H9 (cell line): Measurements from ENCODE around the gene UVRAG. TPM values are rescaled to one million over a fixed set of nuclear protein-coding genes. Genes with fewer than 3 reads are reported as not detected.

Source experiments
- DNase-seq: peaks from one replicate; pipeline ENCODE4 v3.0.0-alpha.2; 2017
- H2AFZ ChIP-seq: one replicate; pipeline ENCODE4 v1.6.1; 2013; ENCODE audit warnings: mild to moderate bottlenecking, low read length, control low read depth, moderate library complexity
- H2AK5ac ChIP-seq: 2 replicates; pipeline ENCODE4 v1.6.1; 2013; ENCODE audit warnings: low read length, control low read depth, mixed read lengths; ENCODE audit not compliant: insufficient read length
- H2BK120ac ChIP-seq: one replicate; pipeline ENCODE4 v1.6.1; 2013; ENCODE audit warnings: low read depth, mild to moderate bottlenecking, low read length, control low read depth, inconsistent platforms; ENCODE audit not compliant: poor library complexity, severe bottlenecking
- H2BK12ac ChIP-seq: 2 replicates; pipeline ENCODE4 v1.6.1; 2013; ENCODE audit warnings: low read length, control low read depth, mixed read lengths, low read depth; ENCODE audit not compliant: insufficient read length
- H2BK15ac ChIP-seq: 2 replicates; pipeline ENCODE4 v1.6.1; 2013; ENCODE audit warnings: low read depth, low read length, control low read depth
- H2BK20ac ChIP-seq: one replicate; pipeline ENCODE4 v1.6.1; 2013; ENCODE audit warnings: low read depth, mild to moderate bottlenecking, low read length, control low read depth, inconsistent platforms; ENCODE audit not compliant: poor library complexity, severe bottlenecking
- H2BK5ac ChIP-seq: 2 replicates; pipeline ENCODE4 v1.6.1; 2013; ENCODE audit warnings: low read length, control low read depth, mixed read lengths; ENCODE audit not compliant: insufficient read length
- H3K14ac ChIP-seq: 2 replicates; pipeline ENCODE4 v1.6.1; 2013; ENCODE audit warnings: low read length, control low read depth; ENCODE audit not compliant: insufficient read depth
- H3K18ac ChIP-seq: 2 replicates; pipeline ENCODE4 v1.6.1; 2013; ENCODE audit warnings: low read depth, mild to moderate bottlenecking, mixed read lengths, low read length, control low read depth; ENCODE audit not compliant: insufficient read length
- H3K23ac ChIP-seq: 2 replicates; pipeline ENCODE4 v1.6.1; 2013; ENCODE audit warnings: low read length, control low read depth, mixed read lengths, low read depth; ENCODE audit not compliant: insufficient read length
- H3K23me2 ChIP-seq: 2 replicates; pipeline ENCODE4 v1.6.1; 2013; ENCODE audit warnings: low read depth, mild to moderate bottlenecking, mixed read lengths, low read length, control low read depth; ENCODE audit not compliant: insufficient read length, poor library complexity, severe bottlenecking
- H3K27ac ChIP-seq: 2 replicates; pipeline ENCODE4 v1.5.1; 2013; ENCODE audit warnings: low read length, control low read depth, mixed read lengths, low read depth; ENCODE audit not compliant: insufficient read length
- H3K27me3 ChIP-seq: 2 replicates; pipeline ENCODE4 v1.6.1; 2013; ENCODE audit warnings: low read length, control low read depth, inconsistent platforms; ENCODE audit not compliant: insufficient read depth
- H3K4ac ChIP-seq: 2 replicates; pipeline ENCODE4 v1.6.1; 2013; ENCODE audit warnings: low read depth, mild to moderate bottlenecking, control low read depth, inconsistent platforms, low read length, moderate library complexity
- H3K4me1 ChIP-seq: 2 replicates; pipeline ENCODE4 v1.6.1; 2013; ENCODE audit warnings: low read length, control low read depth, inconsistent platforms; ENCODE audit not compliant: insufficient read depth
- H3K4me2 ChIP-seq: 2 replicates; pipeline ENCODE4 v1.6.1; 2013; ENCODE audit warnings: low read length, control low read depth, mixed read lengths; ENCODE audit not compliant: insufficient read length, insufficient read depth
- H3K56ac ChIP-seq: 2 replicates; pipeline ENCODE4 v1.6.1; 2013; ENCODE audit warnings: low read depth, mild to moderate bottlenecking, mixed read lengths, low read length, control low read depth; ENCODE audit not compliant: insufficient read length
- H3K79me1 ChIP-seq: 2 replicates; pipeline ENCODE4 v1.6.1; 2013; ENCODE audit warnings: low read depth, mild to moderate bottlenecking, moderate library complexity, low read length, control low read depth, inconsistent platforms; ENCODE audit not compliant: insufficient read depth, poor library complexity, severe bottlenecking
- H3K79me2 ChIP-seq: 2 replicates; pipeline ENCODE4 v1.6.1; 2013; ENCODE audit warnings: low read length, control low read depth, inconsistent platforms; ENCODE audit not compliant: insufficient read depth
- H3K9ac ChIP-seq: 2 replicates; pipeline ENCODE4 v1.6.1; 2013; ENCODE audit warnings: low read length, control low read depth, mixed read lengths; ENCODE audit not compliant: insufficient read length; ENCODE audit errors: extremely low read depth
- H3K9me3 ChIP-seq: one replicate; pipeline ENCODE4 v1.6.1; 2013; ENCODE audit warnings: low read depth, low read length, inconsistent platforms; ENCODE audit not compliant: control insufficient read depth
- H3T11ph ChIP-seq: one replicate; pipeline ENCODE4 v1.6.1; 2013; ENCODE audit warnings: mild to moderate bottlenecking, low read length, control low read depth, inconsistent platforms
- H4K20me1 ChIP-seq: one replicate; pipeline ENCODE4 v1.6.1; 2013; ENCODE audit not compliant: control insufficient read depth, insufficient read length, insufficient read depth
- H4K5ac ChIP-seq: 2 replicates; pipeline ENCODE4 v1.6.1; 2013; ENCODE audit warnings: low read depth, mild to moderate bottlenecking, mixed read lengths, low read length, control low read depth; ENCODE audit not compliant: insufficient read length
- H4K8ac ChIP-seq: replicated peaks from 2 replicates; pipeline ENCODE4 v1.6.1; 2013; ENCODE audit warnings: low read length, control low read depth, mixed read lengths, low read depth; ENCODE audit not compliant: insufficient read length
- H4K91ac ChIP-seq: 2 replicates; pipeline ENCODE4 v1.6.1; 2013; ENCODE audit warnings: low read depth, mild to moderate bottlenecking, moderate library complexity, mixed read lengths, low read length, control low read depth; ENCODE audit not compliant: insufficient read length
- H3K27ac Mint-ChIP-seq, 3 experiments: 2 replicates in 2 of 3; 3 replicates in 1 of 3; pipeline ENCODE4 v1.8.0; 2020 to 2021; ENCODE audit warnings: mixed read lengths in 3 of 3, mild to moderate bottlenecking in 1 of 3, moderate library complexity in 1 of 3
- H3K27me3 Mint-ChIP-seq: 2 replicates; pipeline ENCODE4 v1.8.0; 2021; ENCODE audit warnings: low read depth, mild to moderate bottlenecking, moderate library complexity, mixed read lengths
- H3K36me3 Mint-ChIP-seq, 3 experiments: 2 replicates in 2 of 3; 3 replicates in 1 of 3; pipeline ENCODE4 v1.8.0; 2020 to 2021; ENCODE audit warnings: low read depth in 3 of 3, mixed read lengths in 3 of 3; ENCODE audit not compliant: insufficient read depth in 1 of 3
- H3K4me1 Mint-ChIP-seq, 2 experiments: 2 replicates each; pipeline ENCODE4 v1.8.0; 2020; ENCODE audit warnings: mixed read lengths in 2 of 2
- H3K4me3 Mint-ChIP-seq, 2 experiments: 2 replicates in 1 of 2; 3 replicates in 1 of 2; pipeline ENCODE4 v1.8.0; 2020 to 2021; ENCODE audit warnings: mild to moderate bottlenecking in 2 of 2, mixed read lengths in 2 of 2, moderate library complexity in 1 of 2
- H3K9me3 Mint-ChIP-seq, 2 experiments: 2 replicates in 1 of 2; 3 replicates in 1 of 2; pipeline ENCODE4 v1.8.0; 2020; ENCODE audit warnings: mild to moderate bottlenecking in 2 of 2, mixed read lengths in 2 of 2, moderate library complexity in 1 of 2
- CTCF ChIP-seq: fragments of 200-600 bp; sonication (generic); conservative IDR thresholded peaks from 3 replicates; pipeline ENCODE4 v1.8.0; 2021; ENCODE audit warnings: antibody characterized with exemption, mild to moderate bottlenecking
- WGBS: extraction: QIAGEN DNeasy Blood & Tissue Kit; methylation state at CpG from one replicate; pipeline ENCODE4 v1.1.7; 2013; ENCODE audit warnings: missing lambda C conversion rate, low lambda C conversion rate, mixed read lengths; ENCODE audit not compliant: insufficient read length; ENCODE audit errors: extremely low coverage; 5-methylcytosine and 5-hydroxymethylcytosine counted together
- total RNA-seq: library from RNA; stranded (reverse); gene quantifications from 2 replicates; pipeline ENCODE4 v1.2.1, GENCODE V29; 2021

The UVRAG gene
- total RNA-seq, 1 experiment from 2014 or later: 18.5 TPM

- H3K9ac ChIP-seq: no peak overlapping the region
- H3K56ac ChIP-seq: no peak overlapping the region
- no peak overlapping the region for H3T11ph ChIP-seq
- no peak overlapping the region for H4K5ac ChIP-seq
- H3K9me3 ChIP-seq: no peaks in the 10 kb centered on the region
- no CpG with 5 or more reads among the region's 1 CpG for WGBS
- no peaks in the 10 kb centered on the region for H3K4me1 ChIP-seq
- H2BK5ac ChIP-seq: no peak overlapping the region
- Mint-ChIP-seq H3K4me3 (no peak overlapping the region), H3K4me1 (peaks cover 7% of the 10 kb centered on the region in 2 experiments; a peak in 2 of 4 replicates), H3K9me3 (no peaks in the 10 kb centered on the region; a peak in 1 of 5 replicates), H3K27ac (no peak overlapping the region; a peak in 1 of 7 replicates), H3K27me3 (no peaks in the 10 kb centered on the region; the same call in 1 of the 2 replicates), H3K36me3 (no peaks in the 10 kb centered on the region)
- H2BK120ac ChIP-seq: no peak overlapping the region
- H4K91ac ChIP-seq: no peak overlapping the region
- no peak overlapping the region for H2BK15ac ChIP-seq
- no peak overlapping the region for H3K14ac ChIP-seq
- H3K4me2 ChIP-seq: no peak overlapping the region
- no peak overlapping the region for H2BK20ac ChIP-seq
- H3K23ac ChIP-seq: no peak overlapping the region
- no peak overlapping the region for H3K27ac ChIP-seq
- H4K20me1 ChIP-seq: no peaks in the 10 kb centered on the region
- H3K4ac ChIP-seq: no peak overlapping the region
- no peaks in the 10 kb centered on the region for H3K79me1 ChIP-seq
- no peak overlapping the region for H2AFZ ChIP-seq
- no peak overlapping the region for H2AK5ac ChIP-seq
- H2BK12ac ChIP-seq: no peak overlapping the region
- no peak for DNase-seq
- no peak overlapping the region for H4K8ac ChIP-seq
- no peaks in the 10 kb centered on the region; the same call in 1 of the 2 replicates for H3K27me3 ChIP-seq
- no peak for TF ChIP-seq CTCF
- H3K23me2 ChIP-seq: no peaks in the 10 kb centered on the region
- no peak overlapping the region for H3K18ac ChIP-seq
- H3K79me2 ChIP-seq: no peaks in the 10 kb centered on the region
These were observed 17.2 kb upstream of the UVRAG start for GRCh38 chr11:75797792-75798191.
